Measurements from ENCODE around the gene CIAO2B. TPM values are rescaled to one million over a fixed set of nuclear protein-coding genes. Genes with fewer than 3 reads are reported as not detected.

CIAO2B gene
- total and polyA plus RNA-seq, 2 donors (not counting 3 experiments of a cell fraction or from before 2014, with no cell fraction given) = 78.7 to 314 TPM

GRCh38 chr16:66923247-66923731, 10.9 kb downstream of the CIAO2B start:
- FAIRE-seq (no peak), DNase-seq (ENCODE audit: low read depth, low spot score) (no peak)
- dilution Hi-C loops (cut with MboI; ENCODE audit: extremely low pct_ligation_motif_present, low sequenced_read_pairs) = no loop called here
- no peak overlapping the region for H3K4me2 ChIP-seq (ENCODE audit: insufficient read depth, low read length)
- H2AFZ ChIP-seq (ENCODE audit: low read depth, low read length) = no peak overlapping the region
- no peaks in the 10 kb centered on the region for H3K9me1 ChIP-seq (replicated peaks; ENCODE audit: control insufficient read depth, extremely low read depth, insufficient read depth, low read length)
- H3K4me3 ChIP-seq (replicated peaks in 1 of 3; ENCODE audit: insufficient read depth in 1 of 3, low read depth in 1 of 3, low read length in 3 of 3) = no peak overlapping the region
- TF ChIP-seq POLR2AphosphoS5 (IDR thresholded peaks at IDR 0.05; ENCODE audit: insufficient read depth, low read depth, low read length) (no peak), MYC (IDR thresholded peaks at IDR 0.05; ENCODE audit: low read depth, low read length) (no peak)
- H3K79me2 ChIP-seq (ENCODE audit: control insufficient read depth, insufficient read depth, low read length) = no peaks in the 10 kb centered on the region
- H4K20me1 ChIP-seq (replicated peaks; ENCODE audit: control insufficient read depth, extremely low read depth, insufficient read depth, low read length) = no peaks in the 10 kb centered on the region
- intact Hi-C loops (cut with micrococcal nuclease) = no loop called here
- ChIA-PET CTCF (interaction anchor here (0.9 to 1.1 kb wide), 2 partner anchors 13 to 28 kb away, joined by 5 to 6 read pairs; no protein-coding TSS in a partner anchor), POLR2A (no interaction called here)
- no peaks in the 10 kb centered on the region for H3K36me3 ChIP-seq (ENCODE audit: control insufficient read depth in 2 of 2, extremely low read depth in 1 of 2, insufficient read depth in 2 of 2, low read length in 2 of 2)
- no peak overlapping the region for H3K27ac ChIP-seq (ENCODE audit: insufficient read depth, low read depth, low read length)
- H3K9me3 ChIP-seq (replicated peaks; ENCODE audit: control insufficient read depth, insufficient read depth, low read length) = no peaks in the 10 kb centered on the region
- H3K9ac ChIP-seq (replicated peaks; ENCODE audit: extremely low read depth, insufficient read depth, low read length) = no peak overlapping the region
- peaks cover 3% of the 10 kb centered on the region for H3K4me1 ChIP-seq (ENCODE audit: control insufficient read depth, extremely low read depth, insufficient read depth, low read length)
- BruUV-seq (replicated peaks) = no TSS peak
- peaks cover 35 to 41% of the 10 kb centered on the region in 2 experiments for H3K27me3 ChIP-seq (ENCODE audit: control insufficient read depth in 2 of 2, insufficient read depth in 2 of 2, low read length in 2 of 2)

GRCh38 chr16:66921729-66922450, 12.3 kb downstream of the CIAO2B start:
- DNase-seq (ENCODE audit: low read depth, low spot score) (no peak), FAIRE-seq (no peak)
- Histone ChIP-seq H3K27me3 (ENCODE audit: control insufficient read depth in 2 of 2, insufficient read depth in 2 of 2, low read length in 2 of 2) (peaks cover 35 to 41% of the 10 kb centered on the region in 2 experiments), H3K4me3 (replicated peaks in 1 of 3; ENCODE audit: insufficient read depth in 1 of 3, low read depth in 1 of 3, low read length in 3 of 3) (no peak overlapping the region), H4K20me1 (replicated peaks; ENCODE audit: control insufficient read depth, extremely low read depth, insufficient read depth, low read length) (no peaks in the 10 kb centered on the region), H3K79me2 (ENCODE audit: control insufficient read depth, insufficient read depth, low read length) (no peaks in the 10 kb centered on the region), H2AFZ (ENCODE audit: low read depth, low read length) (no peak overlapping the region), H3K4me1 (ENCODE audit: control insufficient read depth, extremely low read depth, insufficient read depth, low read length) (peaks cover 3% of the 10 kb centered on the region), H3K9ac (replicated peaks; ENCODE audit: extremely low read depth, insufficient read depth, low read length) (no peak overlapping the region), H3K9me1 (replicated peaks; ENCODE audit: control insufficient read depth, extremely low read depth, insufficient read depth, low read length) (no peaks in the 10 kb centered on the region), H3K36me3 (ENCODE audit: control insufficient read depth in 2 of 2, extremely low read depth in 1 of 2, insufficient read depth in 2 of 2, low read length in 2 of 2) (no peaks in the 10 kb centered on the region), H3K27ac (ENCODE audit: insufficient read depth, low read depth, low read length) (no peak overlapping the region), H3K4me2 (ENCODE audit: insufficient read depth, low read length) (no peak overlapping the region), H3K9me3 (replicated peaks; ENCODE audit: control insufficient read depth, insufficient read depth, low read length) (no peaks in the 10 kb centered on the region)
- POLR2A ChIA-PET = no interaction called here
- dilution Hi-C loops (cut with MboI; ENCODE audit: extremely low pct_ligation_motif_present, low sequenced_read_pairs) = no loop called here
- CTCF ChIA-PET = interaction anchor here (1.0 to 5.2 kb wide), 5 partner anchors 12 to 42 kb away, joined by 3 to 25 read pairs (median 4); partner anchors contain the start of gene PDP2
- TF ChIP-seq EZH2 (IDR thresholded peaks at IDR 0.05; ENCODE audit: borderline replicate concordance, low read depth, low read length, severe bottlenecking) (no peak), CTCF (IDR thresholded peaks at IDR 0.05; ENCODE audit: extremely low read depth in 1 of 2, insufficient read depth in 1 of 2, low read depth in 1 of 2, low read length in 2 of 2) (no peak), MYC (IDR thresholded peaks at IDR 0.05; ENCODE audit: low read depth, low read length) (no peak), MAX (IDR thresholded peaks at IDR 0.05; ENCODE audit: insufficient read depth, insufficient read length) (no peak), GATA2 (IDR thresholded peaks at IDR 0.05; ENCODE audit: insufficient read depth, insufficient read length, low read depth, low read length) (no peak), POLR2AphosphoS5 (IDR thresholded peaks at IDR 0.05; ENCODE audit: insufficient read depth, low read depth, low read length) (no peak), POLR2A (IDR thresholded peaks at IDR 0.05; ENCODE audit: low read depth, low read length) (no peak), JUN (IDR thresholded peaks at IDR 0.05; ENCODE audit: borderline replicate concordance, insufficient read depth, insufficient read length, low read depth) (no peak), FOS (IDR thresholded peaks at IDR 0.05; ENCODE audit: borderline replicate concordance, insufficient read depth, low read length) (no peak)
- BruUV-seq (replicated peaks) = no TSS peak
- intact Hi-C loops (cut with micrococcal nuclease) = no loop called here
